PC-9 (cell line): Measurements from ENCODE around the gene NLRP7. TPM values are rescaled to one million over a fixed set of nuclear protein-coding genes. Genes with fewer than 3 reads are reported as not detected.
"Not testable (repeated sequence)": the region's sequence is repeated elsewhere in the genome, so short reads cannot be mapped to it uniquely, and the experiment has no call there.

Experiments used
- Bru-seq: library from RNA; stranded (reverse); fragments of 400-500 nt; gene quantifications from one replicate; lab custom pipeline; 2021; lab: Mats Ljungman, UMichigan
- BruChase-seq, 2 experiments: library from RNA; stranded (reverse); fragments of 400-500 nt; gene quantifications; one replicate each; lab custom pipeline; 2021; lab: Mats Ljungman, UMichigan
- BruUV-seq: library from RNA; stranded (reverse); fragments of 400-500 nt; replicated peaks from 2 replicates; lab custom pipeline; 2021; lab: Mats Ljungman, UMichigan
- CTCF ChIA-PET: fragments of 300-600 bp; sonication (Branson Sonifier 250); formaldehyde crosslinking; loops from one replicate; lab custom pipeline; 2022; ENCODE audit warnings: antibody characterized with exemption; lab: Charles Lee
- POLR2A ChIA-PET: fragments of 300-600 bp; sonication (Branson Sonifier 250); formaldehyde crosslinking; loops from one replicate; lab custom pipeline; 2022; ENCODE audit warnings: antibody characterized with exemption; ENCODE audit not compliant: unreplicated experiment; lab: Charles Lee
- DNase-seq, 2 experiments: peaks; one replicate each; pipeline versions ENCODE4 v3.0.0 to v3.0.0-alpha.2; 2015 to 2022; ENCODE audit warnings: mixed read lengths in 1 of 2
- H2AFZ ChIP-seq: fragments of 200-600 bp; sonication (generic); 2 replicates; pipeline ENCODE4 v1.8.1; 2017; ENCODE audit warnings: antibody characterized with exemption
- H3F3A ChIP-seq: fragments of 200-600 bp; sonication (generic); 2 replicates; pipeline ENCODE4 v1.8.1; 2017; ENCODE audit warnings: antibody characterized with exemption, mild to moderate bottlenecking, low read depth; ENCODE audit not compliant: insufficient read depth
- H3K27ac ChIP-seq: fragments of 200-600 bp; sonication (generic); 2 replicates; pipeline ENCODE4 v1.6.1; 2016; ENCODE audit warnings: mixed run types
- H3K27me3 ChIP-seq: fragments of 200-600 bp; sonication (generic); 2 replicates; pipeline ENCODE4 v1.6.1; 2016; ENCODE audit warnings: low read depth, mixed run types; ENCODE audit not compliant: insufficient read depth
- H3K36me3 ChIP-seq: fragments of 200-600 bp; sonication (generic); 2 replicates; pipeline ENCODE4 v1.6.1; 2016; ENCODE audit warnings: low read depth, mixed run types
- H3K4me1 ChIP-seq: fragments of 200-600 bp; sonication (generic); replicated peaks from 2 replicates; pipeline ENCODE4 v1.6.1; 2016; ENCODE audit warnings: mixed run types; ENCODE audit not compliant: insufficient read depth
- H3K4me2 ChIP-seq: fragments of 200-600 bp; sonication (generic); 2 replicates; pipeline ENCODE4 v1.6.1; 2017; ENCODE audit warnings: mixed run types
- H3K4me3 ChIP-seq: fragments of 200-600 bp; sonication (generic); 2 replicates; pipeline ENCODE4 v1.6.1; 2016; ENCODE audit warnings: mixed run types
- H3K79me2 ChIP-seq: fragments of 200-600 bp; sonication (generic); 2 replicates; pipeline ENCODE4 v1.6.1; 2017; ENCODE audit warnings: low read depth, mixed run types
- H3K9me2 ChIP-seq: fragments of 200-600 bp; sonication (generic); 2 replicates; pipeline ENCODE4 v1.8.1; 2017; ENCODE audit warnings: mild to moderate bottlenecking; ENCODE audit not compliant: insufficient read depth
- H3K9me3 ChIP-seq: fragments of 200-600 bp; sonication (generic); 2 replicates; pipeline ENCODE4 v1.8.1; 2016; ENCODE audit warnings: low read depth; ENCODE audit not compliant: insufficient read depth
- H4K20me1 ChIP-seq: fragments of 200-600 bp; sonication (generic); 2 replicates; pipeline ENCODE4 v1.8.1; 2017; ENCODE audit not compliant: insufficient read depth
- CTCF ChIP-seq: fragments of 200-600 bp; sonication (generic); conservative IDR thresholded peaks from 2 replicates; pipeline ENCODE4 v1.6.1; 2017; ENCODE audit warnings: mixed run types, antibody characterized with exemption, mild to moderate bottlenecking, moderate library complexity
- EZH2 ChIP-seq: fragments of 200-600 bp; sonication (generic); IDR thresholded peaks from 2 replicates; pipeline ENCODE4 v1.8.0; 2017; ENCODE audit warnings: antibody characterized with exemption, low read depth
- intact Hi-C: fragments of 100-400 bp; cut with micrococcal nuclease; formaldehyde crosslinking; loops from one replicate; pipeline ENCODE4 v1.10.0; 2022; ENCODE audit not compliant: unreplicated experiment
- long read RNA-seq: library from polyadenylated mRNA; stranded (forward); transcript quantifications from one replicate; pipeline ENCODE4 v2.0.0, GENCODE V29; 2022
- total RNA-seq: library from RNA; stranded (reverse); gene quantifications from 2 replicates; pipeline ENCODE4 v1.2.3, GENCODE V29; 2021

NLRP7 gene
- total RNA-seq (0.25 and 0.50 TPM in 2 replicates), Bru-seq, nascent RNA (percentile 14 among the genes with signal in this experiment), BruChase-seq, experiment 1, labeled RNA remaining after a 2-hour chase (percentile 16 among the genes with signal in this experiment), BruChase-seq, experiment 2, labeled RNA remaining after a 6-hour chase (percentile 11 among the genes with signal in this experiment)
- long read RNA-seq: 0 reads

- ChIA-PET CTCF (no interaction called here), POLR2A (interaction anchor here (0.6 kb wide), 2 partner anchors 387 to 1456 kb away, joined by 3 to 9 read pairs; no protein-coding TSS in a partner anchor)
- no peak for DNase-seq
- intact Hi-C loops: no loop called here
- H3K4me2 ChIP-seq: no peak within 1 kb of the TSS
- no peaks in the 10 kb centered on the region for H3K27me3 ChIP-seq
- no peaks in the 10 kb centered on the region for H3K79me2 ChIP-seq
- TF ChIP-seq CTCF (no peak), EZH2 (no peak)
- H3K4me3 ChIP-seq: no peak within 1 kb of the TSS
- H3K27ac ChIP-seq: no peak within 1 kb of the TSS
- no TSS peak for BruUV-seq
- no peak within 1 kb of the TSS for H2AFZ ChIP-seq
- H3K9me3 ChIP-seq: no peaks in the 10 kb centered on the region
- no peaks in the 10 kb centered on the region for H4K20me1 ChIP-seq
- peaks cover 15% of the 10 kb centered on the region; the same call in 1 of the 2 replicates for H3F3A ChIP-seq
- no peaks in the 10 kb centered on the region for H3K9me2 ChIP-seq
- H3K4me1 ChIP-seq: peaks cover 14% of the 10 kb centered on the region
- H3K36me3 ChIP-seq: no peaks in the 10 kb centered on the region
These were observed at the start of gene NLRP7 for GRCh38 chr19:54947381-54947780. NLRP7 (minus strand) TSS chr19:54947530.

GRCh38 chr19:54995561-54995960, 48.2 kb upstream of the NLRP7 start:
- no peaks in the 10 kb centered on the region for H3K36me3 ChIP-seq
- H4K20me1 ChIP-seq: no peaks in the 10 kb centered on the region
- H3K4me3 ChIP-seq: no peak overlapping the region
- no peak for DNase-seq
- no peak overlapping the region for H3K4me2 ChIP-seq
- H3K4me1 ChIP-seq: no peaks in the 10 kb centered on the region
- 0 out of 2 replicates have a peak, but pooled peaks cover 8% of the 10 kb centered on the region for H3F3A ChIP-seq
- no peak overlapping the region for H3K27ac ChIP-seq
- H3K9me3 ChIP-seq: no peaks in the 10 kb centered on the region
- no peaks in the 10 kb centered on the region for H3K9me2 ChIP-seq
- ChIA-PET CTCF (no interaction called here), POLR2A (interaction anchor here (0.8 kb wide), 1 partner anchor 24 kb away, joined by 7 read pairs; no protein-coding TSS in a partner anchor)
- H2AFZ ChIP-seq: no peak overlapping the region
- intact Hi-C loops: no loop called here
- TF ChIP-seq CTCF (no peak), EZH2 (no peak)
- H3K27me3 ChIP-seq: peaks cover 22% of the 10 kb centered on the region
- no TSS peak for BruUV-seq
- no peaks in the 10 kb centered on the region for H3K79me2 ChIP-seq

- BruUV-seq, H3K9me2 ChIP-seq, H3K36me3 ChIP-seq, H3K4me2 ChIP-seq, DNase-seq, H3K4me1 ChIP-seq, H4K20me1 ChIP-seq, H2AFZ ChIP-seq, H3F3A ChIP-seq, H3K79me2 ChIP-seq, H3K4me3 ChIP-seq, H3K27ac ChIP-seq, H3K9me3 ChIP-seq, intact Hi-C loops, CTCF ChIA-PET, POLR2A ChIA-PET: not testable (repeated sequence)
- H3K27me3 ChIP-seq: peaks cover 14% of the 10 kb centered on the region
These were observed 42.2 kb upstream of the NLRP7 start for GRCh38 chr19:54989531-54989930.

- BruUV-seq, H3K4me3 ChIP-seq, POLR2A ChIA-PET, H3K36me3 ChIP-seq, H3K9me2 ChIP-seq, H2AFZ ChIP-seq, H3K27me3 ChIP-seq, H3K9me3 ChIP-seq, H3K27ac ChIP-seq, H3K4me1 ChIP-seq, intact Hi-C loops, H3F3A ChIP-seq, H3K4me2 ChIP-seq, H4K20me1 ChIP-seq, CTCF ChIA-PET, H3K79me2 ChIP-seq, DNase-seq: not testable (repeated sequence)
These were observed 35.2 kb upstream of the NLRP7 start for GRCh38 chr19:54982562-54982961.

GRCh38 chr19:54973229-54974090, 26.1 kb upstream of the NLRP7 start:
- POLR2A ChIA-PET, DNase-seq, H3K4me3 ChIP-seq, intact Hi-C loops, H3F3A ChIP-seq, H3K27ac ChIP-seq, H3K9me3 ChIP-seq, H4K20me1 ChIP-seq, H3K36me3 ChIP-seq, CTCF ChIA-PET, H3K4me1 ChIP-seq, H3K27me3 ChIP-seq, H3K4me2 ChIP-seq, H2AFZ ChIP-seq, H3K79me2 ChIP-seq, BruUV-seq, H3K9me2 ChIP-seq: not testable (repeated sequence)
